GM21360 (cell line): ENCODE results near the gene TARBP2.

Source experiments
- ATAC-seq: cut with Tn5 transposase; IDR thresholded peaks from one replicate; pipeline ENCODE4 v1.9.1; 2021; ENCODE audit warnings: mild to moderate bottlenecking, moderate library complexity; ENCODE audit not compliant: unreplicated experiment

TARBP2 gene

DNA sequence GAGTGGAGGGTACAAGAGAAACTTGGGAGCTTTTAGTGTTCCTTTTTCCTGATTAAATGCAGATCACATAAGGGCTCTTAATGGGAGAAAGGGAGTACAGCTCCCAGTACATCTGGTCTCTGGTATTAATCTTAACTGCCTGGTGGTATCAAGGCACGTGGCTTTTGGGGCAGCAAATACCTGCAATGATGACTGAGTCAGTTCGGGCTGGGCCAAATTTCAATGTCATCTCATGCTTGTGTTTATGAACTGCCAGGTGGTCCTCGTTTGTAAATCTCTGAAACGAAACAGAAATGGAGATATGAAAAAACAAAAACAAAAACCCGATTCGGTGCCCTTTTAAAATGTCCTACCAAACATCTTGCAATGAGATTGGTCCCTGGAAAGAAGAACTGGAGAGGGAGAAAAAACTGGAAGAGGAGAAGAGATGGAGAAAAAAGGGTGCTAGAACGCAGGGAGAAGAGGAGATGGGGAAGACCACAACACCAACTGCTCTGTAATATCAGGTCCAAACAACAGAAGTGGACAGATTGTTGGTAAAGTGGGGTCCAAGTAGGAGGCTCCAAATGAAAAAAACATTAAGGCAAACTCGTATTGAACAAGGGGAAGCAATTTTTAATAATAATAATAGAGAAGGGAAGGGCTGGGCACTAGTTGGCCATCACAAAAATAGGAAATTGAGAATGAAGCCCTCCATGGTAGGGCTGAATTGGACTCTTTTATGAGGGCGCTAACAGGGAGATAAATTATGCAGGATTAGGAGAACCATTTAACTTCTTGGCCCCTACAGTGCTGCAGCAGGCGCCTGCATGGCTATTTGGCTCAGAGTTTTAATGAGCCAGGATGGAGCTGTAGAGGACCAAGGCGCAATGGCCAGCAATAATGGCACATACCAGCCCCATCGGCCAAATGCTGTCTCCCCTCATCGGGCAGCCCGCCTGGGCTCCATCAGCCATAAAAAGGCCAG lies 51.6 kb downstream of the TARBP2 start:
- ATAC-seq, result no peak
